Epidermal melanocyte (primary cell): ENCODE results near the gene UBR4.
A peak's percentile ranks its signal among the peaks of the same experiment; 100 is the strongest.
"Not testable (repeated sequence)": the region's sequence is repeated elsewhere in the genome, so short reads cannot be mapped to it uniquely, and the experiment has no call there.

Source experiments
- DNase-seq: peaks from one replicate; pipeline ENCODE4 v3.0.0; 2011; ENCODE audit warnings: low spot score; ENCODE audit not compliant: insufficient read length

UBR4 gene

GRCh38 chr1:19209990-19210771 lies at the start of gene UBR4:
Gene UBR4, minus strand, starts transcription at chr1:19210266. Its CDS starts 18 bp downstream, at chr1:19210248.
- DNase-seq: peak; percentile 82

GRCh38 chr1:19258353-19258752 lies 48.3 kb upstream of the UBR4 start:
- DNase-seq: no peak

- no peak for DNase-seq
These were observed 47.3 kb upstream of the UBR4 start for GRCh38 chr1:19257178-19257914.

GRCh38 chr1:19256301-19256700 lies 46.2 kb upstream of the UBR4 start:
- not testable (repeated sequence) for DNase-seq

GRCh38 chr1:19255288-19255687 lies 45.2 kb upstream of the UBR4 start:
- no peak for DNase-seq

GRCh38 chr1:19254416-19254815 lies 44.4 kb upstream of the UBR4 start:
- DNase-seq: no peak

- DNase-seq: peak; percentile 88
These were observed 41.5 kb upstream of the UBR4 start, which contains the start of the genes EMC1 and MRTO4 for GRCh38 chr1:19251305-19252196. Gene EMC1, minus strand, starts transcription at chr1:19251524. Its CDS starts 15 bp downstream, at chr1:19251509. Gene MRTO4, plus strand, starts transcription at chr1:19251805. Its CDS starts 31 bp downstream, at chr1:19251836.

- no peak for DNase-seq
These were observed 40.7 kb upstream of the UBR4 start for GRCh38 chr1:19250629-19251304.

GRCh38 chr1:19240673-19241538 lies 30.8 kb upstream of the UBR4 start:
- DNase-seq: peak; percentile 86

GRCh38 chr1:19239876-19240275 lies 29.8 kb upstream of the UBR4 start:
- no peak for DNase-seq

GRCh38 chr1:19234224-19234623 lies 24.2 kb upstream of the UBR4 start:
- DNase-seq: no peak

- no peak for DNase-seq
These were observed 22.4 kb upstream of the UBR4 start for GRCh38 chr1:19232524-19232846.

- not testable (repeated sequence) for DNase-seq
These were observed 21.9 kb upstream of the UBR4 start for GRCh38 chr1:19231736-19232523.

GRCh38 chr1:19229828-19230325 lies 19.8 kb upstream of the UBR4 start:
- no peak for DNase-seq

- no peak for DNase-seq
These were observed 19.2 kb upstream of the UBR4 start for GRCh38 chr1:19229229-19229628.

GRCh38 chr1:19222979-19223824 lies 13.1 kb upstream of the UBR4 start:
- no peak for DNase-seq

- no peak for DNase-seq
These were observed 12.5 kb upstream of the UBR4 start for GRCh38 chr1:19222573-19222972.

GRCh38 chr1:19220991-19221390 lies 10.9 kb upstream of the UBR4 start:
- DNase-seq: no peak
